Erythroblast (primary cell): ENCODE data around the gene ARL17B.
"Not testable (repeated sequence)": the region's sequence is repeated elsewhere in the genome, so short reads cannot be mapped to it uniquely, and the experiment has no call there.

Source experiments
- GATA1 ChIP-seq: IDR thresholded peaks from 2 replicates; pipeline ENCODE4 v1.6.1; 2011; ENCODE audit warnings: low read depth, mild to moderate bottlenecking, control low read depth, low read length, moderate library complexity
- POLR2A ChIP-seq: IDR thresholded peaks from 2 replicates; pipeline ENCODE4 v1.6.1; 2011; ENCODE audit warnings: mild to moderate bottlenecking, low read length

DNA sequence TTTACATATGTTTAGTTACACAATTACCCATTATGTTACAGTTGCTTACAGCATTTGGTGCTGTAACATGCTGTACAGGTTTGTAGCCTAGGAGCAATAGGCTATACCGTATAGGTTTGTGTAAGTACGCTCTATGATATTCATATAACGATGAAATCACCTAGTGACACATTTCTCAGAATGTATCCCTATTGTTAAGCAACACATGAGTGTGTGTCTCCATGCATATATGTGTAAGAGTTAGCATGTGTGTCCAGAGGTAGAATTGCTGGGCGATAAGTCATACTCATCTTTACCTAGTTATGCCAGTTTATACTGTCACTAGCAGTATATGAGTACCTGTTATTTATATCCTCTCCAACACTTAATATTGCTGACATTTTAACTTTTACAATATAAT is 21.6 kb upstream of the ARL17B start:
- not testable (repeated sequence) for TF ChIP-seq POLR2A, GATA1
